ENCODE results near the gene DHRS7. TPM values are rescaled to one million over a fixed set of nuclear protein-coding genes. Genes with fewer than 3 reads are reported as not detected.

DHRS7 gene
- total and polyA plus RNA-seq, 12 donors: 24.5 to 73.9 (median 33.1) TPM

GRCh38 chr14:60154671-60155070, 10.5 kb downstream of the DHRS7 start:
- H3K27ac ChIP-seq: peak overlapping the region in 3 of 10 donors; percentile 18 to 77 (median 29)
- no peaks in the 10 kb centered on the region for H3K27me3 ChIP-seq
- no peaks in the 10 kb centered on the region for H3K9me3 ChIP-seq
- TF ChIP-seq, protein P1, sequence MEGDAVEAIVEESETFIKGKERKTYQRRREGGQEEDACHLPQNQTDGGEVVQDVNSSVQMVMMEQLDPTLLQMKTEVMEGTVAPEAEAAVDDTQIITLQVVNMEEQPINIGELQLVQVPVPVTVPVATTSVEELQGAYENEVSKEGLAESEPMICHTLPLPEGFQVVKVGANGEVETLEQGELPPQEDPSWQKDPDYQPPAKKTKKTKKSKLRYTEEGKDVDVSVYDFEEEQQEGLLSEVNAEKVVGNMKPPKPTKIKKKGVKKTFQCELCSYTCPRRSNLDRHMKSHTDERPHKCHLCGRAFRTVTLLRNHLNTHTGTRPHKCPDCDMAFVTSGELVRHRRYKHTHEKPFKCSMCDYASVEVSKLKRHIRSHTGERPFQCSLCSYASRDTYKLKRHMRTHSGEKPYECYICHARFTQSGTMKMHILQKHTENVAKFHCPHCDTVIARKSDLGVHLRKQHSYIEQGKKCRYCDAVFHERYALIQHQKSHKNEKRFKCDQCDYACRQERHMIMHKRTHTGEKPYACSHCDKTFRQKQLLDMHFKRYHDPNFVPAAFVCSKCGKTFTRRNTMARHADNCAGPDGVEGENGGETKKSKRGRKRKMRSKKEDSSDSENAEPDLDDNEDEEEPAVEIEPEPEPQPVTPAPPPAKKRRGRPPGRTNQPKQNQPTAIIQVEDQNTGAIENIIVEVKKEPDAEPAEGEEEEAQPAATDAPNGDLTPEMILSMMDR (IDR thresholded peaks at IDR 0.05): no peak
- intact Hi-C loops (cut with DNase I): loop anchor here in 1 of 10 donors (5.0 kb wide), 1 partner anchor 62 kb away; the partner anchor contains the start of gene PCNX4
- 92 to 93% methylated on average over 2 of the region's 2 CpGs for WGBS, 2 donors
- H3K36me3 ChIP-seq: peaks cover 0 to 54% (median 13%) of the 10 kb centered on the region in 9 donors
- H3K4me3 ChIP-seq: no peak overlapping the region
- H3K4me1 ChIP-seq: peaks cover 0 to 59% (median 31%) of the 10 kb centered on the region in 9 donors
- ATAC-seq (no peak), DNase-seq (no peak)

- H3K9me3 ChIP-seq: no peaks in the 10 kb centered on the region
- DNase-seq (no peak), ATAC-seq (no peak)
- WGBS, 2 donors: 77 to 79% methylated on average over 3 of the region's 3 CpGs
- TF ChIP-seq, protein P1 (IDR thresholded peaks at IDR 0.05): no peak
- intact Hi-C loops (cut with DNase I): loop anchor here in 1 of 10 donors (5.0 kb wide), 1 partner anchor 62 kb away; the partner anchor contains the start of gene PCNX4
- no peaks in the 10 kb centered on the region for H3K27me3 ChIP-seq
- H3K4me3 ChIP-seq: no peak overlapping the region
- peaks cover 0 to 57% (median 26%) of the 10 kb centered on the region in 9 donors for H3K4me1 ChIP-seq
- peaks cover 0 to 61% (median 13%) of the 10 kb centered on the region in 9 donors for H3K36me3 ChIP-seq
- H3K27ac ChIP-seq: peak overlapping the region in 3 of 10 donors; percentile 18 to 77 (median 29)
These were observed 11.2 kb downstream of the DHRS7 start for GRCh38 chr14:60153991-60154390.

GRCh38 chr14:60151715-60152114, 13.5 kb downstream of the DHRS7 start:
- ATAC-seq: peak; percentile 72 to 98 (median 89)
- Histone ChIP-seq H3K36me3 (peaks cover 0 to 84% (median 22%) of the 10 kb centered on the region in 9 donors), H3K9me3 (no peaks in the 10 kb centered on the region), H3K4me1 (peaks cover 0 to 50% (median 26%) of the 10 kb centered on the region in 9 donors), H3K27ac (peak overlapping the region in 5 of 10 donors; percentile 17 to 86 (median 42)), H3K27me3 (no peaks in the 10 kb centered on the region), H3K4me3 (no peak overlapping the region)
- TF ChIP-seq, protein P1 (IDR thresholded peaks at IDR 0.05): no peak
- intact Hi-C loops (cut with DNase I): loop anchor here in 1 of 10 donors (5.0 kb wide), 1 partner anchor 59 kb away; the partner anchor contains the start of gene PCNX4
- peak; percentile 39 to 51 for DNase-seq
- WGBS, 2 donors: 25 to 31% methylated on average over 3 of the region's 3 CpGs

DNA sequence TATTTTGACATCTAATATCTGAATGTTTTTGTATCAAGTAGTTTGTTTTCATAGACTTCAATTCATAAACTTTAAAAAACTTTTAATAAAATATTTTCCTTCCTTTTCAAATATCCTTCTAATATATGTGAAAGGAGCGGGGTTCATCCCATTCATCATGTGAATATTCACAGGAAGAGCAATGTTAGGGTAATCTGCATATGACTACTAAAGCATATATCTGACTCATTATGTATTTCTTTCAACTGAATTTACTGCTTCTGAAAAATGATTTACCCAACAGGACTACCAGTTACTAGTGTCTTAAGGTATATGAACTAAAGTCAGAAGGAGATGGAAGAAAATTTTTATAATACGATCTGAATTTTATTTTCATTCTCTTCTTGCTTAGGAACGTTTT, 30.5 kb downstream of the DHRS7 start:
- Histone ChIP-seq H3K4me3 (no peak overlapping the region), H3K36me3 (peaks cover 0 to 60% (median 0%) of the 10 kb centered on the region in 9 donors), H3K9me3 (no peaks in the 10 kb centered on the region), H3K27ac (no peak overlapping the region), H3K27me3 (no peaks in the 10 kb centered on the region), H3K4me1 (no peaks in the 10 kb centered on the region)
- 98% methylated on average over 3 of the region's 3 CpGs for WGBS, 2 donors
- intact Hi-C loops (cut with DNase I): no loop called here
- TF ChIP-seq, protein P1 (IDR thresholded peaks at IDR 0.05): no peak
- DNase-seq (no peak), ATAC-seq (no peak)

All from heart right ventricle (tissue), 16 donors.